K562 (cell line): ENCODE results near the gene ADCY1. TPM values are rescaled to one million over a fixed set of nuclear protein-coding genes. Genes with fewer than 3 reads are reported as not detected.

ENCODE experiments used
- ATAC-seq: fragments of 200-7000 bp; cut with Tn5 transposase; 3 replicates; pipeline ENCODE4 v1.9.1; 2020; ENCODE audit warnings: moderate library complexity
- BruUV-seq: library from RNA; stranded (reverse); fragments of 400-500 nt; replicated peaks from 2 replicates; lab custom pipeline; 2021; lab: Mats Ljungman, UMichigan
- CTCF ChIA-PET: fragments of 300-600 bp; formaldehyde crosslinking; extraction: SDS; loops from one replicate; lab custom pipeline; 2021; ENCODE audit warnings: low intra/inter-chr PET ratio; lab: Yijun Ruan, JAX
- POLR2A ChIA-PET: fragments of 300-600, 350-650 bp; sonication (Branson Sonifier 250); formaldehyde crosslinking; extraction: SDS; loops from one replicate; lab custom pipeline; 2021; ENCODE audit warnings: antibody characterized with exemption, inconsistent platforms; lab: Yijun Ruan, JAX
- DNase-seq, 4 experiments: peaks; one replicate each; pipeline versions ENCODE4 v3.0.0 to v3.0.0-alpha.2; 2011 to 2018; ENCODE audit warnings: low spot score in 3 of 4, mixed read lengths in 3 of 4; ENCODE audit errors: extremely low read depth in 1 of 4
- FAIRE-seq: peaks from 2 replicates; lab custom pipeline; 2011; peaks lifted over from hg19 to GRCh38; lab: Jason Lieb, UNC
- H2AFZ ChIP-seq: 2 replicates; pipeline ENCODE4 v1.6.0; 2011; ENCODE audit warnings: low read depth, low read length, control low read depth, inconsistent platforms
- H3K27ac ChIP-seq: fragments of 200-600 bp; 3 replicates; pipeline ENCODE4 v1.8.0; 2011; ENCODE audit warnings: low read depth, mild to moderate bottlenecking, control low read depth, inconsistent platforms, low read length, moderate library complexity, mixed read lengths; ENCODE audit errors: extremely low read depth
- H3K27me3 ChIP-seq, 2 experiments: fragments of 300-600 bp in 1 of 2; 2 replicates in 1 of 2; 3 replicates in 1 of 2; pipeline versions ENCODE4 v1.6.0 to v1.8.0; 2011; ENCODE audit warnings: inconsistent platforms in 2 of 2, low read length in 2 of 2, mild to moderate bottlenecking in 1 of 2, mixed read lengths in 1 of 2, moderate library complexity in 1 of 2; ENCODE audit not compliant: control insufficient read depth in 2 of 2, insufficient read depth in 2 of 2
- H3K36me3 ChIP-seq: fragments of 300-600 bp; 3 replicates; pipeline ENCODE4 v1.8.0; 2011; ENCODE audit warnings: mild to moderate bottlenecking, low read length, inconsistent platforms; ENCODE audit not compliant: control insufficient read depth, insufficient read depth
- H3K4me1 ChIP-seq, 2 experiments: fragments of 200-600 bp in 1 of 2; replicated peaks in 1 of 2; 2 replicates in 1 of 2; 3 replicates in 1 of 2; pipeline versions ENCODE4 v1.5.1 to v1.8.0; 2011; ENCODE audit warnings: inconsistent platforms in 2 of 2, low read length in 2 of 2, mild to moderate bottlenecking in 1 of 2, mixed read lengths in 1 of 2, moderate library complexity in 1 of 2; ENCODE audit not compliant: control insufficient read depth in 2 of 2, insufficient read depth in 2 of 2
- H3K4me2 ChIP-seq: 2 replicates; pipeline ENCODE4 v1.6.1; 2011; ENCODE audit warnings: low read length, control low read depth, inconsistent platforms, mixed read lengths; ENCODE audit not compliant: insufficient read depth
- H3K4me3 ChIP-seq: fragments of 200-600 bp; sonication (generic), shearing (Covaris generic); 2 replicates; pipeline ENCODE4 v1.5.1; 2016; ENCODE audit warnings: control low read depth, inconsistent platforms
- H3K79me2 ChIP-seq: fragments of 200-600 bp; 3 replicates; pipeline ENCODE4 v1.8.0; 2011; ENCODE audit warnings: low read length, inconsistent platforms; ENCODE audit not compliant: control insufficient read depth, insufficient read depth
- H3K9ac ChIP-seq, 2 experiments: 2 replicates each; pipeline versions ENCODE4 v1.6.0 to v1.6.1; 2011; ENCODE audit warnings: low read depth in 2 of 2, low read length in 2 of 2, control low read depth in 1 of 2, inconsistent platforms in 1 of 2, mild to moderate bottlenecking in 1 of 2, mixed read lengths in 1 of 2; ENCODE audit not compliant: insufficient read depth in 1 of 2
- H3K9me1 ChIP-seq: one replicate; pipeline ENCODE4 v1.6.0; 2011; ENCODE audit warnings: inconsistent platforms, mild to moderate bottlenecking, low read length, moderate library complexity; ENCODE audit not compliant: control insufficient read depth, insufficient read depth
- H3K9me3 ChIP-seq: replicated peaks from 2 replicates; pipeline ENCODE4 v1.5.1; 2011; ENCODE audit warnings: low read depth, low read length, inconsistent platforms; ENCODE audit not compliant: control insufficient read depth, insufficient read depth
- H4K20me1 ChIP-seq: replicated peaks from 2 replicates; pipeline ENCODE4 v1.6.1; 2011; ENCODE audit warnings: low read length, inconsistent platforms, mixed read lengths; ENCODE audit not compliant: control insufficient read depth, insufficient read depth
- DPF2 ChIP-seq: fragments of 450-650 bp; IDR thresholded peaks from 2 replicates; pipeline ENCODE4 v1.6.1; 2016
- E2F8 ChIP-seq: fragments of 450-650 bp; IDR thresholded peaks from 2 replicates; pipeline ENCODE4 v1.7.1; 2018; ENCODE audit warnings: mild to moderate bottlenecking, low read depth; ENCODE audit not compliant: partially characterized antibody
- HDAC2 ChIP-seq: fragments of 450-650 bp; IDR thresholded peaks from 2 replicates; pipeline ENCODE4 v1.6.1; 2016; ENCODE audit warnings: mild to moderate bottlenecking
- MXD1 ChIP-seq: fragments of 250-450 bp; sonication (Bioruptor Pico); IDR thresholded peaks from 2 replicates; pipeline ENCODE4 v1.8.0; 2021; ENCODE audit warnings: borderline replicate concordance, mild to moderate bottlenecking, moderate library complexity; ENCODE audit not compliant: poor library complexity, severe bottlenecking
- NELFE ChIP-seq: IDR thresholded peaks from 2 replicates; pipeline ENCODE4 v1.6.1; 2011; ENCODE audit warnings: mild to moderate bottlenecking; ENCODE audit not compliant: insufficient read depth, insufficient read length
- TARDBP ChIP-seq: fragments of 450-650 bp; IDR thresholded peaks from 2 replicates; pipeline ENCODE4 v1.6.1; 2016
- TBL1XR1 ChIP-seq, 2 experiments: IDR thresholded peaks; 2 replicates each; pipeline ENCODE4 v1.6.1; 2012; ENCODE audit warnings: improper control_type of control experiment in 2 of 2, low read length in 2 of 2, mild to moderate bottlenecking in 1 of 2
- WGBS: fragments of 100-300 bp; shearing (Covaris generic); methylation state at CpG from one replicate; pipeline ENCODE4 v1.1.6; 2016; ENCODE audit warnings: low coverage, mixed read lengths; ENCODE audit not compliant: insufficient coverage; ENCODE audit errors: missing lambda C conversion rate; 5-methylcytosine and 5-hydroxymethylcytosine counted together
- in situ Hi-C: fragments of 300-500 bp; cut with MboI; formaldehyde crosslinking; loops from 4 replicates; pipeline ENCODE4 v1.15.0; 2018; ENCODE audit warnings: inconsistent platforms, mixed read lengths
- intact Hi-C: fragments of 100-400 bp; cut with micrococcal nuclease; formaldehyde crosslinking; loops from 2 replicates; pipeline ENCODE4 v1.14.2; 2022
- polyA plus RNA-seq, 8 experiments: library from polyadenylated mRNA; depleted of rRNA in 4 of 8; stranded (reverse) in 5 of 8; unstranded in 3 of 8; fragments of >200 nt; fragmentation: Nextera tagmentation in 2 of 8; fragmentation: Illumina TruSeq in 1 of 8; extraction: Ambion mirVana in 2 of 8; extraction: Trizol in 1 of 8; gene quantifications; 2 replicates each; pipeline versions ENCODE4 v1.2.1 to v1.2.3, GENCODE V29; 2011 to 2014; ENCODE audit warnings: inconsistent platforms in 1 of 8, missing spikeins in 1 of 8
- total RNA-seq, 7 experiments: library from RNA; depleted of rRNA in 6 of 7; stranded (reverse); fragments of >200 nt in 6 of 7; fragmentation: Illumina TruSeq in 2 of 7; extraction: Trizol in 2 of 7; gene quantifications; 2 replicates each; pipeline versions ENCODE4 v1.2.1 to v1.2.3, GENCODE V29; 2011 to 2021; ENCODE audit warnings: low replicate concordance in 1 of 7

The ADCY1 gene
- total and polyA plus RNA-seq, 9 of the 15 experiments (the other 6 are each of a cell fraction or from before 2014, with no cell fraction given): under 0.01 to 0.18 (median 0.10) TPM; not detected in 4

- H3K9ac ChIP-seq: no peak overlapping the region
- no TSS peak for BruUV-seq
- no peaks in the 10 kb centered on the region for H4K20me1 ChIP-seq
- no peak overlapping the region for H3K4me2 ChIP-seq
- in situ Hi-C loops: no loop called here
- H3K9me3 ChIP-seq: no peaks in the 10 kb centered on the region
- FAIRE-seq: no peak
- H3K36me3 ChIP-seq: no peaks in the 10 kb centered on the region
- H3K27me3 ChIP-seq: peaks cover 10 to 41% of the 10 kb centered on the region in 2 experiments
- CTCF ChIA-PET: no interaction called here
- 0% methylated on average over 3 of the region's 4 CpGs for WGBS
- H3K4me3 ChIP-seq: no peak overlapping the region
- ATAC-seq: peak; percentile 53
- DNase-seq: no peak
- intact Hi-C loops: no loop called here
- H3K9me1 ChIP-seq: no peaks in the 10 kb centered on the region
- H3K79me2 ChIP-seq: no peaks in the 10 kb centered on the region
- no peaks in the 10 kb centered on the region; a peak in 1 of 5 replicates for H3K4me1 ChIP-seq
- TF ChIP-seq DPF2 (no peak), HDAC2 (no peak), TARDBP (no peak), MXD1 (no peak), NELFE (no peak), TBL1XR1 (IDR thresholded peaks at IDR 0.05; ENCODE audit: low read length in 2 of 2) (no peak), E2F8 (no peak)
- no peak overlapping the region for H2AFZ ChIP-seq
- POLR2A ChIA-PET: interaction anchor here (0.6 kb wide), 1 partner anchor 595 kb away, joined by 3 read pairs; no protein-coding TSS in a partner anchor
- no peak overlapping the region for H3K27ac ChIP-seq
These were observed 122.3 kb downstream of the ADCY1 start for GRCh38 chr7:45696476-45696875.
